ENCODE data around the gene SLITRK2.

The SLITRK2 gene

DNA sequence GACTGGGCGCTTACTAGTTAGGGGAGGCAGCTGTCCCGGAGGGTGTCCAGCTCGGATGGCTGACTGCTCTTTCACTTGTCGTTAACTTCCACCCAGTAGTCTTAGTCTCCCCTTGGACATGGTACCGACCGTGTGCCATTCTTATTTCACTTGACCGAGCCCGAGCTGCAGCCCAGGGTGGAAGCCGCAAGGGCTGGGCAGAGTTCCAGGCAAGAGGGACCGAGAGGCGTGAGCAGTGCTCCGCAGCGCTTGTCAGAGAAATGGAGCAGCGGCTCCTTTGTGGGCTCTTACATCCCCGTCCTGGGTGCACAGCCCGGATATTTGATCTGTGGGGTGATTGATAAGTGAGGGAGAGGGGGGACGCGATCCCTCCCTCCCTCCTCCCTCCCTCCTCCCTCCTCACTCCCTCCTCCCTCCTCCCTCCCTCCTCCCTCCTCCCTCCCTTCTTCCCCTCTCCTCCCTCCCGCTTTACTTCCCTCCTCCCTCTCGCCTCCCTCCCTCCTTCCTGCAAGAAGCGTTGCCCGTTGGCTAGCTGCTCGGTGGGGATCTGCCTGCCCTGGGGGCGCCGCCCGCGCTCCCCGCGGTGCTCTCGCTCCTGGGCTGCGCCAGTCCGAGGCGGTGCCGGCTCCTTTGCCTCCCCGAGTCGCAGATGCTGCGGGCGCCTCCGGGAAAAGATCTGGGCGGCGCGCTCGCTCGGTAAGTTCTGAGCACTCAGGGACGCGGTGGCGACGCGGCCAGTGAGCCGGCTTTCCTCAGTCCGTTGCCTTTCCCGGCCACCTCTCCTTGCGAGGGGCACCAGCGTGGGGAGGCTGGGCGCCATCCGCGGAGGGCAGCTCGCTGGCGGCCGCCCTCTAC lies at the start of gene SLITRK2:
Gene SLITRK2, plus strand, starts transcription at position 499 of the 855 bp plus-strand sequence. CDS start 4,597 bp downstream, outside the sequence.
- peak; percentile 17 for DNase-seq

- no peak for DNase-seq
These were observed 44.6 kb upstream of the SLITRK2 start for GRCh38 chrX:145773006-145773405.

DNA sequence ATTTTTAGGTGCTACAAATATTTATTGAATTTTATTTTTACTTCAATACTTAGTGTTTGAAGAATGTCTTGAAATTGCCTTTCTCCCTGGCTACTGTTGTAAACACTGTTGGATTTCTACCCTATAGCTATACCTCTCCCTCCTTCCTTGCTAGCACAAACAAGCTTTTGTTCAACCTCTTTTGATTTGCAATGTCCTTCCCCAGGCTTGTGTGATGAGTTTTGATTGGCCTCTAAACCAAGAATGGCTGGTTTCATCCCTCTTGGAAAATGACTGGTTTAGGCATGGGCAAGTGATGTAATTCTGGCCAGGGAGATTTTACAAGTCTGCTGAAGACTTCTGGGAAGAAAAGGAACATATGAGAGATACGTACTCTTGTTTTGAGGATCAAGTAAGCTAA lies 25.3 kb upstream of the SLITRK2 start:
- DNase-seq, result no peak

DNA sequence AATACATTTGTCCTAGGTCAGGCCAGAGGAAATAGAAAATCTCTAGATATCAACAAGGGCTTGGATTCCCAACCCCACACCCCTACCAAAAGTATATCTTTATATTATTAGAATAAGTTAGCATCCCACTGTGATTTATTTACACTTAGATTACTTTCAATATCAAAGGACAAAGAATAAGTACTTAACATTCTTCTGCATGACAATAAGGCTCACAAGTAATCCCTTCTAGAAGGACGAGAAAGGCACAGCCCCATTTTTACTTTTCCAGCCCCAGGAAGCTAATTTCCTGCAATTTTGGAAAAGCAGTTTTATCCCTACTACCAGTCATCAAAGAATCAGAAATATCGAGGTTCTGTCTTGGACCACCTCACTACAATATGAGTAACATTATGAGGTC lies 14.1 kb upstream of the SLITRK2 start:
- no peak for DNase-seq

GRCh38 chrX:145813081-145813480 lies 4.5 kb upstream of the SLITRK2 start:
- no peak for DNase-seq

- no peak for DNase-seq
These were observed 871 bp upstream of the SLITRK2 start for GRCh38 chrX:145816601-145817315.

DNA sequence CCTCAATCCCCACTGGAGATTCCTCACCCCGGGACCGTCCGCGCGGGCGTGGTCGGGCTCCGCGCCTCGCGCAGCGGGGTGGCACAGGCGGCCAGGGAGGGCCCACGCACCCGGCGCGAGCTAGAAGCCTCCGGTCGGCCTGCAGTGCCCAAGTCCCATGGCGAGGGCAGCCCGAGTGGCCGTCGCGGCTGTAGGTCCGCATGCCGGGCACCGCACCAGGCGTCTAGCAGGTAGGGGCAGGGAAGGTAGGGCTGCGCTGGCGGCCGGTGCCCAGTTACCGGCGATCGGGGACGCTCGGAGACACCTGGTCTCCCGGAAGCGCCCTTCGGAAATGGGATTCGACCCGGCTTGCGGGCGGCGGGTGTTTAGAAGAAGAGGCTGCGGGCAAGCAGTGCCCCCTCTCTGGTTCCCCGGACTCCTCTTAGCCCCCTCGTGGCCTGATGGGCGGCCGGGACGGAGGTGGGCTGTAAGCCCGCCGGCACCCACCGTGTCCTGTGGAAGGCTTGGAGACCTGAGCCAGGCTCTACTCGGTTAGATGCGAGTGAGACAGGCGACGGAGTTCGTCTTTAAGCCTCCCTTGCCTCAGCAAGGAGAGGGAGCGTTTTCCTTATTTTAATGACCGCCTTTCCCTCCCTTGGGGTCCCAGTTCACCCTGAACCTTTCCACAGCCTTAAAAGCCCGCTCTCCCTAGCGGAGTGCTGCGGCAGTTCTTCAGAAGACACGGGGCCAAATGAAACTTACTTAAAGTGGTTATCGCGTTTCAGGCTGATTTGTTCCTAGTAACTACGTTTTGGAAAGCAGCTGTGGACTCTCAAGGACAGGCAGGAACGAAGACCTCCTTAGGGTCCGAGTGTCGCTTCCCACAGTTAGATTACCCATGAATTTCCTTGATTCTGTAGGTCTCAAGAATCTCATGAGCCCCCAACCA lies 821 bp downstream of the SLITRK2 start:
- peak; percentile 5 for DNase-seq

- no peak for DNase-seq
These were observed 3.2 kb downstream of the SLITRK2 start for GRCh38 chrX:145820825-145821224.

- DNase-seq, result no peak
These were observed 3.8 kb downstream of the SLITRK2 start for GRCh38 chrX:145821291-145821897.

DNA sequence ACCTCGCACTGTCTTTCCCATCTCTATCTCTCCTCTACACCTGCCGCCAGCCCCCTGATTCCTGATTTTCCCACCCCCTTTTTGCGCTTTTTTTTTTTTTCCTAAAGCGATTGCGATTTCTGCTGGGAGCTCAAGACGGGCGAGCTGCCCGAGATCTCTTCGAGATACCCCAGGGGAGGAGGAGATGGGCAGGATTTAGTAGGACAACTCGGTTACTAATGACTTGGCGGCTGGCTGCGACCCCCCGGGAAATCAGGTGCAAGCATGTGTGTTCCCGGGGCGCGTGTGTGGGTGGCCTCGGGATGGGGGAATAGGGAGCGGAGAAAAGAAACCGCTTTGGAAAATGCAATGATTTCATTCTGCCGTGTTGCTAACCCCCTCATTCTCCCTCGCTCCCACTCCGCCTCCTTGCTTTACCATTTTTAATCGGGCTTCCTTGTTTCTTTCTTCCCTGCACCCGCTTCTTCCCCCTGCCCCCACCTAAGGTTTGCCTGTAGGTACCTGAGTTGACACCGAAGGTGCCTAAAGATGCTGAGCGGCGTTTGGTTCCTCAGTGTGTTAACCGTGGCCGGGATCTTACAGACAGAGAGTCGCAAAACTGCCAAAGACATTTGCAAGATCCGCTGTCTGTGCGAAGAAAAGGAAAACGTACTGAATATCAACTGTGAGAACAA lies 4.4 kb downstream of the SLITRK2 start:
- DNase-seq, result no peak

DNA sequence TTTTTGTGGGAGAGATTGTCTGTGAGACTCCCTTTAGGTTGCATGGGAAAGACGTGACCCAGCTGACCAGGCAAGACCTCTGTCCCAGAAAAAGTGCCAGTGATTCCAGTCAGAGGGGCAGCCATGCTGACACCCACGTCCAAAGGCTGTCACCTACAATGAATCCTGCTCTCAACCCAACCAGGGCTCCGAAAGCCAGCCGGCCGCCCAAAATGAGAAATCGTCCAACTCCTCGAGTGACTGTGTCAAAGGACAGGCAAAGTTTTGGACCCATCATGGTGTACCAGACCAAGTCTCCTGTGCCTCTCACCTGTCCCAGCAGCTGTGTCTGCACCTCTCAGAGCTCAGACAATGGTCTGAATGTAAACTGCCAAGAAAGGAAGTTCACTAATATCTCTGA lies 5.5 kb downstream of the SLITRK2 start:
- DNase-seq, result no peak

DNA sequence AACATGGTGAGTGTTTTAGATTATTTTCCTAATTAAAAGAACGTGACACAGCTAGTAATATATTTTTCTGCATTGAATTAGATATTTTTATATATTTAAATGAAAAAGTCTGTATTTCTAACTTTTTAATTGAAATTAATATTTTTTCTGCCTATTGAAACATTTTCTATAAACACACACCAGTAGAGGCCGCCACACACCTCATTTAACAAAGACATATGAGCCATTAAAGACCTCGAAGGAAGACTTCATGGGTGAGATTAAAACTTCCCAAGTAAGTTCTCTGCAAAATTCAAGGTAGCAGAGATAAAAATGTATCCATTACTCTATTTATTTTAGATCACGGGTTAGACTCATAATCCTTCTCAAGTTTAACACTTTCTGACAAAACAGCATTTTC lies 8.3 kb downstream of the SLITRK2 start:
- DNase-seq, result peak; percentile 0

- DNase-seq, result no peak
These were observed 8.8 kb downstream of the SLITRK2 start for GRCh38 chrX:145826466-145826865.

- no peak for DNase-seq
These were observed 15.2 kb downstream of the SLITRK2 start for GRCh38 chrX:145832796-145833195.

- no peak for DNase-seq
These were observed 22.9 kb downstream of the SLITRK2 start for GRCh38 chrX:145840531-145840930.

DNA sequence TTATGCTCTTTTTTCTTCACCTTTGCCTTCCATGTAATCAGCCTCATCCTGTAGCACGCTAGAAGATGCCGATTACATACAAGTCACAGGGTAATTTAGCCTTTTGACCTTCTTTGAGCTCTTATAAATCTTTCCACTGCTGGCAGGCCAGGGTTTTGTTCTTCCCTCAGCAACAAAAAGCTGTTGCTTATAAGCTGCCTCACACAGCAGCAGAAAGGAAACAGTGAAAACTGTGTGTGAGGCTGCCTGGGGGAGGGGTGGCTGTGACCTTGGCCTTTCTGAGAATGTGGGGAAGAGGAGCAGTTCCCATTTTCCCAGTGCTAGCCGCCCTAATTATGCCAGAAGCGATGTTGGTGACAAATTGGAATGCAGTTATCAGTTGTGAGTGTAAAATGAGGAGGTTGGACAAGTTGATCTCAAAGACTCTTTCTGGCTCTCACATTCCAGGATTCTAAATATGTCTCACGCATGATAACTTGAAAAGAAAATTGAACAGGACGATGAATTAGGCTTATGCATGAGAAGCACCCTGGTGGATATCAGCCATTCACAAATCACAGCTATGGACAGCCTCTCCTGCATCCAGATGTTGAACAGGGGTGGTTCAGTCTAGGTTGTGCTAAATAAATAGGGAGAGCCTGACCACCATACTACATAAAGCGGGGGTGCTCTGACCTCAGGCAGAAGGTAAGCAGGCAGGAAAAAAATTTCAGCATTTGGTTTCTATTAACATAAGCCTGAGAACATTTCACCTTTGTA lies 25.7 kb downstream of the SLITRK2 start:
- DNase-seq, result no peak

GRCh38 chrX:145844886-145845285 lies 27.3 kb downstream of the SLITRK2 start:
- DNase-seq, result no peak

GRCh38 chrX:145848448-145848847 lies 30.8 kb downstream of the SLITRK2 start:
- DNase-seq, result no peak

GRCh38 chrX:145848857-145849256 lies 31.2 kb downstream of the SLITRK2 start:
- no peak for DNase-seq

- no peak for DNase-seq
These were observed 35.6 kb downstream of the SLITRK2 start for GRCh38 chrX:145853181-145853580.

DNA sequence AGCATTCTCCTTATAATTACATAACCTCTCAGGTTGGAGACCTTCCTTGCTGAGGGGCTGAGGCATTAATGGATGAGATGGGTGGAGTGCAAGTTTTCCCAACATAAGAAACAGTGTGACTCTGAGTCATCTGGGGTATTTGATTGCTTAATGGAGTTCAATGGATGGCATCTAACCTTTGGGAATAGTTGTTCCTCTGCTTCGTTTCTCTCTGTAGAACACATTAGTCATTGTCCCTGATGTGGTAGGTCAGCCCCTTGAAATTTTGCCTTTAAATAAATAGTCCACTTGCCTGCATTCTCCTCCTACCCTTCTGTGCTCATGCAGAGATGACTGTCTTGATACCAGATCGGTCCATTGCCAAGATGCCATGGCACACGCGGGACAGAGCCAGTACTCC lies 38.6 kb downstream of the SLITRK2 start:
- DNase-seq, result no peak

Data from T1000 (cell line).